Fibroblast of peridontal ligament (primary cell): Measurements from ENCODE around the gene GSE1.
A peak's percentile ranks its signal among the peaks of the same experiment; 100 is the strongest.

Source experiments
- DNase-seq: peaks from one replicate; pipeline ENCODE4 v3.0.0-alpha.2; 2010; ENCODE audit errors: extremely low read depth

The GSE1 gene

DNA sequence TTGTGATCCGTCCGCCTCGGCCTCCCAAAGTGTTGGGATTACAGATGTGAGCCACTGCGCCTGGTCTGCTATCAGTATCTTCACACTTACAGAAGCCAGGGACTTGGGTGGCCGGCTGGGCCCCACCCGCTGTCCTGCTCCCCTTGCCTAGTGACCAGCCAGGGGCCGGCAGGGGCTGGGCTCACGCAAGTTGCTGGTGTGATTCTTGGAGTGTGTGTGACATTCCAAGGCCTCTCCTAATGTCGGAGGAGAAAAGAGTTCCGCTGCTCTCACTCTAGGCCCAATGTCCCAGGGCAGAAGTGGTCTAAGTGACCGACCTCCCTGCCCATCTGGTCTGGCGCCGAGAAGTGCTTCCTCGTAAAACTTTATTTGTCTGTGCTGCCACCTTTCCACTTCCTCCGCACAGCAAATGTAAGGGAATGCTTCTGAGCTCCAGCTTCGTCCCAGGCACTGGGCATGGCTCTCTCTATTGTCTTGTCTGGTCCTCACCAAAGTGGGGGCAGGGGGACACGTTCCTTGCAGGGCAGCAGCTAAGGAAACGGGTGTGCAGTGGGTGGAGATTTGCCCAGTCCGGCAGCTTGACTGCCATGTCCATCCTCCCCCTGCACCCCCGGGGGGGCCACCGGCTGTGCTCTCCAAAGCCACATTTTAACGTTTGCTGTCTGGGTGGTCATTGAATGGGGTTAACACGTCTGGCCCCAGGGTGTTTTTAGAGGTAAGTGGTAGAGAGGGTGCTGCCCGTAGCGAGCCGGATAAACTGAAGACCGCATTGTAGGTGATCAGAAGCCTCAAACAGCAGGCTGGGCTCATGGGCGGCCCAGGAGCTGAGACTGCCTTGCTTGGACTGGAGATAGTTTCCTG is 7.8 kb upstream of the GSE1 start:
- no peak for DNase-seq

DNA sequence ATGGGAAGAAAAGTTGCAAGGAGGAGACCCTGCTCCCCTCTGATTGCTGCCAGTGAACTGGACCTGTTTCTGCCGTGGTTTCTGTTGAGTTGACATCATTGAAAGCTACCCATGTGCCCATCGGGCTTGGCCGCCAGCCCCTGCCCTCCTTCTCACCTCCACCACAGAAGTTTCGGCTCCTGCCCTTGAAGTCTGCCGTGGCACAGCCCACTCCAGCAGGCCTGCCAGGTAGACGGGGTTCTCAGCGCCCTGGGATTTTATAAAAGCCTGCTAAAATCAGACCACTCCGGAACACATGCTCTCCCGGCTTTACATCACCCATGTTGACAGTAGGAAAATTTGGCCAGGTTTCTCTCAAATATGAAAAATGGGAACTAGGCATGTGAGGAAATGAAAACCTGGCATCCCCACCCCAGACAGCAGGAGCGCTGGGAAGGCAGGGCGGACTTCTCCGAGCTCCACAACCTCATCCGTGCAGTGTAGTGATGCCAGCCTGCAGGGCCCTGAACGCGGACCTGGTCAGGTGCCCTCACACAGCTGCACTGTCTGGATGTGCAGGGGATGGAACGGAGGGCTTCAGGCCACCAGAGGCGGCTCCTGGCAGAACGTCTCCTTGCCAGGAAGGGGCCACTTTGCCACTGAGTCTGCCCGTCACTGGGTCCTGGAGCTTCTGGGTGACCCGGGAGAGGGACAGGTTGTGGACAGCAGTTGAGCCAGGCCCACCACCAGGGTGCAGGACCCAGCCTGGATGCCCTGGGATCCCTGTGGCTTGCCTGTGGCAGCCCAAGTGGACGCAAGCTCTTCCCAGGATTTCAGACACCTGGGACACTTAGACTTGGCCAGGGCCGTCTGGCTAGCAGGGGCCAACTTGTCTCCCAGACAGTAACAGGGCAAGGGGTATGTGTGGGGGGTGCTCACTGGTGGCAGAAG is 6.9 kb upstream of the GSE1 start:
- DNase-seq: no peak

DNA sequence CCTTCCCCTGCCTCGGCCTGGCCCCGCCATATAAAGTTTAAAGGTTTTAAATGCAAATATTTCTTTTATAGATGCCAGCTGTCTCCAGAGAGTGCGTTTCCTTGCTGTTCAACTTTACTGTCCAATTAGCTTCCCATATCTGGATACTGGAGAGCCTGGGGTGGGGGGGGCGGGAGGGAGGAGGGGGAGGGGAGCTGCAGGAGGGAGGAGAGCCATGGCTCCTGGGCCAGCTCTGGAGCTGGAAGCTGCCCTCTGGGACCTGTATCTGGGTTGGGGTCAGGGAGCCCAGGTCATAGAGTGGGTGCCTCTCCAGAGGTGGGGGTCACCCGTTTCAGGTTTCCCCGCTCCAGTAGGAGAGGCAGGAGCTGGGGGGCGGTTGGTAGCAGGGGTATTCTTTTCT is 6.2 kb upstream of the GSE1 start:
- DNase-seq: no peak

DNA sequence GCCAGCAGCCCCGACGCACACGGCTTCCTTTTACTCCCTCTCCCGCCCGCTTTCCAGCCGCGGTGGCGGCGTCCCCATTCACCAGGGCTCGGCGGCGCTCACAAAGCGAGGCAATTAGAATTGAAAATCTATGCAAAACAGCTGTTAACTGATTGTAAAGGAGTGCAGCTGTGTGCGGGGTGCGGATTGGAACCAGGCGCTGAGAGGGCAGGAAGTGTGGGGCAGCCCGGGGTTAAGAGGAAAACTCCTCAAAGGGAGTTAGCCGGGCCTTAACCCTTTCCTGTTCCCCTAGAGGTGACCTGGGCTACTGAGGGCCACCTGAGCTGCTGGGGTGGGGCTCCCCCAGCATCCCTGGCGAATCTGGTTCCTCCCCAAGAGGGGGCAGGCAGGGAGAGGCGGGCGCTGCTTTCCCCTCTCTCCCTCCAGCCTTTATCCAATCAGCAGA is 5.8 kb upstream of the GSE1 start:
- DNase-seq: no peak

DNA sequence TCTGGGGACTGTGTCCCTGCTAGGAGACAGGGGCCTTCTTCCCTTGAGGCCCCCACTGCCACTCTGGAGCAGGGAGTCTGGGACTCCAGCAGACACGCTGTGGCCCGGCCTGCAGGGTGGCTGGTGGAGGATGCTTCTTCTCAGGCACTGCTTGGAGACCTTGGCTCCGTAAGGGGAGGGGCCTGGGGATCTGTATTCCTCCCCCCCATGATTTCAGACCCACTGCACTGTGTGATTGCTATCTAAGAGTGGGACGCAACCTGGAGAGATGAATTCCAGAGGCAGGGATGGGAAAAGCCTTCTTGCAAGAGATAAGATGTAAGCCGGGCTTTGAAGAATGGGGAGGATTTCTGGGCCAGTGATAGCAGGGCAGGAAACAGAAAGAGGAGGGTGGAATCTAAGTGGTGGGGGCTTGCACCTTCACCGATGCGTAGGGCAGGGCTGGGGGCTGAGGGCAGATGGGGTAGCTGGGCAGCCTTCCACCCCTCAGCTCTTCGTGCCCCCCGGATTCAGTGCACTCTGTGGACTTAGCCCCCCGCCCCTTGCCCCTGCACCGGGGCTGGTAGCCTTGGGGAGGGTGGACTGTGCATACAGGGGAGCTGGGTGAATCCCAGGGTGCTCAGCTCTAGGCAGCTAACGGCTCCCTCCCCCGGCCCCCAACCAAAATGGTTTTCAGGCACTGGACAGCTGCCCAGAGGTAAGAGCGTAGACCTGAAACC is 5.2 kb upstream of the GSE1 start:
- DNase-seq: no peak

DNA sequence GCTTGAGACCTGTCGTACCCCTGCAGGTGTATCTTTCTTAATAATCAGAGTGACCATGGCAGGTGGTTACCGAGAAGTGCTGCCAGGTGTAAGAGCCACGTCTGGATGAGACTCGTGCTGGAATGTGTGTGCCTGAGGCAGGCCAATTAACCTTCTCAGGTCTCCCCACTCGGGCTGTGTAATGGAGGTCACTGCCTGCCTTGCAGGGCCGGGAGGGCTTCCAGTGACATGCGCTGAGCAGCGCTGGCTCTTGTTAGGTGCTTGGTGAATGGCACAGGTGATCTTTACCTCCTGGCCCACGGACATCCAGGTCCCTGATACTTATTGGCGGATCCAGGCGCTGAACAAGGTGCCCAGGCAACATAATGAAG is 4.6 kb upstream of the GSE1 start:
- DNase-seq: no peak

DNA sequence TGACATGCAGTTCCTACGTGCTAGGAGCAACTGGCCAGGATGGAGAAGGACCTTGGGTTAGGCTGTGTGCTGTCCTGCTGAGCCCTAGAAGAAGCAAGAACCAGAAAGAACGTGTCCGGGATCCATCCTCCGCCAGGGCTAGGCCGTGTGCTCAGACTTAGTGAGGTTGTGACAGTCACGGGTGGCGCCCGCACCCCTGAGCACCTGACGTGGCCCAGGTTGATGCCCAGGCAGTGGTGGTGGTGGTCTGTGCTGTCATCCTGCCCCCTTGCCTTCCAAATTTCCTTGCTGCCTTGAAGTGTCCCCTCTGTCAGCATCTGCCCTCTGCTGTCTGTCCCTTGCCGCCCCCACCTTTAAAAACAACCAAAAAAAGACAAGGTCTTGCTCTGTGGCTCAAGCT is 4.2 kb upstream of the GSE1 start:
- no peak for DNase-seq

DNA sequence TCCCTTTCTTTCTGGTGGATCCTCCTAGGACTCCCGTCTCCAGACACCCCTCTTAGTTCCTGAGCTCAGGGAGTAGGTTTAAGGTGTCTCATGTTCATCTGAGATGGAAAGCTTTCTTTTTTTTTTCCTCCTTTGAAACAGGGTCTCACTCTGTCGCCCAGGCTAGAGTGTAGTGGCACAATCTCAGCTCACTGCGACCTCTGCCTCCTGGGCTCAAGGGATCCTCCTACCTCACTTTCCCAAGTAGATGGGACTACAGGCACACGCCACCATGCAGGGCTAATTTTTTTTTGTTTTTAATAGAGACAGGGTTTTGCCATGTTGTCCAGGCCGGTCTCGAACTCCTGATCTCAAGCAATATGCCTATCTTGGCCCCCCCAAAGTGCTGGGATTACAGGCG is 3.6 kb upstream of the GSE1 start:
- DNase-seq: no peak

DNA sequence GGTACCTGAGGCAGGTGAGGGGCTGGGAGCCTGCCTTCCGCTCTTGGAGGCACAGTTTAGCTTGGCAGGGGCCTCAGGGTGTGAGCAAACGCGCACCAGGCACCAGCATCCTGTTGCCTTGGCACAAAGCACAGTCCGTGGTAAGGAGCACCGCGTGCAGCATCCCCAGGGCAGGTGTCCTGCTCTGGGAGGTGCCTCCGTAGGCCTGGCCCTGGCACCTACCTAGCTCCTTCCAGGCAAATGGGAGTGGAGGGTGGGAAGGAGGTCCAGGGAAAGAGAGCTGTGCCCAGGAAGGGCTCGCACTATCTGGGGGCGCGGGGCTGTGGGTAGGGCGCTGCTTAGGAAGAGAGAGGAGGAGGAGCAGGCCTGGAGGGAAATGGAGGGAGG is 3.1 kb upstream of the GSE1 start:
- DNase-seq: no peak

DNA sequence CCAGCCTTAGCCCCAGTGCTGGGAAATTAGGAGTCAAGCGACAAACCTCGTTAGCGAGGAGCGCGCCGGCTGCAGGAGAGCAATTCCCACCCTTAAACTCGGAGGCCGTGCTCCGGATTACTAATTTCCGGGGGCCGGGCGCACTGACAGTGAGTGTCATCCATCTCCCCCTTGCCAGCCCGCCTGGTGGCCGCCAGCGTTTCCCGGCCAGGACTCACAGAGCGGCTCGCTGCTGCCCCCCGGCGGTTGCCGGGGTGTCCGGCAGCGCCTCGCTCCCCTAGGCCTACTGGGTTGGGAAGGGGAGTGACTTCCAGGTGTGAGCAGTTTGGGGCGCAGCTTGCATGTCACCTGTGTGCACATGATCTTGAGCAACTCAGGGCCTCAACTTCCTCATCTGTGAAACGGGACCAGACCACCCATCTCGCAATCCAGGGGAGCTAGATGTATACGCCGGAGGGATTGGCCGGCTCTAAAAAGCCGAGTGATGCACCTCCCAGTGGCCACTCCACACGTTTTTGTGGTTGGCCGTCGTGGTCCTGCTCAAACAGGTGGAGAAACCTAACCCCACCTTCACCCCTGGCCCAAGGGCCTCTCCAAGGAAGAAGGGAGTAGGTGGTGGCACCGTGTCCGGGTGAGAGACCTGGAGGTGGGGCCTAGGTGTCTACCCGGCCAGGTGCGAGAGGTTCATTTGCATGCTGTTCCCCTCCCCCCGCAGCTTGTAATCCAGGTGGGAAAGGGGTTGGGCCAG is 2.5 kb upstream of the GSE1 start:
- DNase-seq: peak; percentile 66

DNA sequence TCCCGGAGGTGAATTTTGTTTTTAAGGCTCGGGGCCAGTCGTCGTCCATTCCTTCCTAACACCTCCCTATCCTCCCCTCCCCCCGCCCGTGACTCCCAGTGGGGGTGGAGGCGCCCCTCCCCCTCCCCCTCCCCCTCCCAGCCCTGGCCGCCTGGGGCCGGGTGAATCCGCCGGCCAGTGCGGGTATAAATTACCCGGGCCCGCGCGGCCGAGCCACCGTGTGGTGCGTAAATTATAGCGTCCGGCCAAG is 2.0 kb upstream of the GSE1 start:
- no peak for DNase-seq

DNA sequence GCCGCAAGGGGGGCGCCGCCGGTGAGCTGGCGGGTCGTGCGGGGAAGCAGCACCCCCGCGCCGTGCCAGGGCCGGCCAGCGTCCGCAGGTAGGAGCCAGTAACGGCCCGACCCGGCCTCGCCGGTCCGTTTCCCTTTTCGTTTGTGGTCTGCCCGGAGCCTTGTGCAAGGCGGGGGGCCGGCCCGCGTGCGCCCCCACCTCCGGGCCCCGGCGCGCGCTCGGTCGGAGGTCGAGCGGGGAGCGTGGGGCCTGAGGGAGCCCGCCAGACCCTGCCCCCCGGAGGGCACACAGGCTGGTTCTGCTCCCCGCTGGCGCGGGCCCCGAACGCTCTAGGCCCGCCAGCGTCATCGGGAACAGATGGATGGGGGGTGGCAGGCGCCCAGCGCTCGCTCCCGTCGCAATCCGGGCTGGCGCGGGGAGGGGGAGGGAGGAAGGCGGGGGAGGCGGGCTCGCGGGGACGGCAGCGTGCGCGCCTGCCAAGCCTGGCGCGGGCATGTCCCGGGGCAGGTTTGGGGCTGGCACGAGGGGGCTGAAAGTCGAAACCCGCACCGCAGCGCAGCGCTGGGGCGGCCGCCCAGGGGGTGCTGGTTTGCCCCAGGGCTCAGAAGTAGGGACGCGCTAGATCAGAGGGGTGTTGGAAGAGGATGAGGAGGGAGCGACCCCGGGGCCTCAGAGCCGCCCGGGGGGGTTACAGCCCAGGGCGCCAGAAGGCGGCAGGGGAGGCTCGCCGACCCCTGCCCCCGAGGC is 1.5 kb upstream of the GSE1 start:
- peak; percentile 77 for DNase-seq

DNA sequence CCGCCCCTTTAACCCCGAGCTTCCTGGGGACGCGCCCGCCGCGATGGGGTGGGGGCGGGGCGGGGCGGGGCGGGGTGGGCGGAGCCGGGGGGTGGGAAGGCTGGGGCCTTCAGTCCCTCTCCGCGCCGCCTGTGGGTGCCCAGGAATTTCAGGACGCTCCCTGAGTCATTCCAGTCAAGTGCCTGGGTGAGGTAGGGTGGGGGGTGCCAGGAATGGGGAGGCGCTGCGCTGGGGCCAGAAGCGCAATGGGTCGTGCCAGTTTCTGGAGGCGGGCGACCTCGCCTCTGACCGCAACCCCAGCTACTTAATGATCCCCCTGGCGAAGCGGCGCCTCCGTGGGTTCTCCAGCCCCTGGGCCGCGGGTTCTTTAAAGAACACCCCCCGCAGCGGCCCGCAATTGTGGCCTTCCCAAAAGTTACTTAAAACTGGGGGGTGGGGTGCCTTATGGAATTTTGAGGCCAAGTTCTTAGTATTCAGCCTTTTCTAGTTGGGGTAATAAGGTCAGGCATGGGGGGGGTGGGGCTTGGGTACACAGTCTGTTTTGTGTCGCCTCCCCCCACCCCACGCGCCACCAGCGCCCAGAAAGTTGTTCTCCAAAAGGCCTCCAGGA is 826 bp upstream of the GSE1 start:
- DNase-seq: peak; percentile 86

DNA sequence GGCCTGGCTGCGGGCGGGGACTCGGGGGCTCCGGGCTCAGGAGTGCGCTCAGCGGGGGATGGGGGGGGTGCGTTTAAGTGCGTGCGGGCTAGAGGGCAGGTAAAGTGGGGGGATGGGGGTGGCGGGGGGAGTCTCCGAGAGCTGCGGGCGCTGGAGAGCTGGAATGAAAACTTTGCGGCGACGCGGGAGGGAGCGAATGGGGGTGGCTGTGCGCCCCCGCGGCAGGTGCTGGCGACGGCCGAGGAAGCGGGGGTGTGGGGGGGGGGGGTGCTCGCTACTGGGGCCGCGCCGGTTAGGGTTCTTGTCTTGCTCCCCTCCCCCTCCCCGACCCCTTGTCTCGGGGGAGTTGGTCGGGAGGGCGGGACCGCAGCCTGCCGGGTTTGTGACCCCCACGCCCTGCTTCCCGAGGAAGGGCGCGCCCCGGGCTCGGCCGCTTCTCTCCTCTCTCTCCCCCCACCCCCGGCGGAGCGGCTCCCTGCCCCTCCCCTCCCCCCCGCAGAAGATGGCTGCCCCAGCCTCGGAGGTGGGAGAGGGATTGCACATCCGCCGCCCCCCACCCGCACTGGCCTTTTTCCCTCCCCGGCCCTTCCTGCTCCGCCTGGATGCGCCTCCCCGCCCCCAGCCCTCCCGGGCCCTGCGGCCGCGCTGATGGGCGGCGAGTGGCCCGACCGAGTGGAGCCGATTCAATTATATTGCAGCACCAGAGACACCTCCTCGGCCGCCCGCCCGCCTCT is 649 bp downstream of the GSE1 start:
- no peak for DNase-seq

DNA sequence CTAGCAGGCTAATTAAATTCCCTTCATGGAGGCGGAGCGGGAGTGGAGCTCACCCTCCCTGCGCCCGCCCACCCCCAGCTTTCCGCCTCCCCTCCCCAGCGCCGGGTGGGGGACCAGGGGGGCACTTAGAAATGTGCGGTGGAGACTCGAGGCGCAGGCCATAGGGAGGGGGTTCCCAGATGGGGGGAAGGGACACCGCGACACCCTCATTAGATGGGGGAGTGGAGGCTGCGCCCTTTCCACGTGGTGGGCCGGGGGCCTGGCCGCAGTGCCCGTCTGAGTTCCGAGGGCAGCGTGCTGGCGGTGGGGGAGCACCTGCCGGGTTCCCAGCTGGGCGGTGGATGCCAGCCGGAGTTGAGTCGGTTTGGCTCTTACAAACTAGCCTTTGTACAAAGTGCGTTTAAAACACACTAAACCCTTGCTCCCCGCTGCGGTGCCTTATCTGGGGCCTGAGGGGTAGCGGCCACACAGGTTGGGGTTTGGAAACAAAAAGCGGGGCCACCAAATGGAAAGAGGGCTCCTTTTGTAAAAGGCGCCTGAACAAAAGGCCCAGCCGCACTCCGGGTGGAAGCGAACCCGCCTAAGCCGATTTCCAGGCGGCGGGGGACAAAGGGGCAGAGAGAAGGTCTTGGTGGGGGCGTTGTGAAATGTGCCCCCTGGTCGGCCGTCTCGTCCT is 1.4 kb downstream of the GSE1 start:
- no peak for DNase-seq

DNA sequence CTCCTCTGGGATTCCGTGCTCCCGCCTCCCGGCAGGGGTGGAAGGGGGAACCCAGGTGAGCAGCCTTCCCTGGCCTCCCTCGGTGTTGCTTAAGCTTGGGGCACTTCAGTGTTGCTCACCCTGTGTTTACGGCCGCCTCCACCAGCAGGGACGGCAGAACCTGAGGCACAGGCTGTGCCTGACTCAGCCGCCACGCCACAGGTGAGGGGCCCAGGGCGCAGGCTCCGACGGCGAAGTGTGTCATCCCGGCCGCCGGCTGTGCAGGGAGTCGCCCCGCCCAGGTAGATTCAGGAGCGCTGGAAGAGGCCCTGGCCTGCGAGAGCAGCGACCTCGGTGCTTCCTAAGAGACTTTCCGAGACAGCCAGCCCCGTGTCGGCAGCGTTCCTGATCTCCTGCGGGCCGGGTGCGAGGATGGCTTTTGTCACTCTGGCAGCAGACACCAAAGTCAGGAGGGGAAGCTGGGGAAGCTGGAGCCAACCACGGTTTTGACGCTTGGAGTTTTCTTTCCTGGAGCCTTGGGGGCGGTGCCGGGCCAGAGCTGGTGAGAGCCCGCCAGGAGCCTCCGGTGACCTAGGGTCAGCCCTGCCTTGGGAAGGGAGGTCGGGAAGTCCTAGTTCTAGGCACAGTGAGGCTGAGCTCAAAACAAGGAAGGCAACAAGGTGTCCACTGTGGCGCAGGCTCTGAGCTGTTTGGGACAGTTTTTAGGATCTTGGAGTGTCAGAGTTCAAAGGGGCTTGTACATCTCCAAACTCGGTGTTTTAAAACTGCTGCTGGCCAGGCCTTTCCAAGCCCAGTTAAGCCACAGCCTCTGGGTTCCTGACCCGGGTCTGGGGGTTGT is 2.1 kb downstream of the GSE1 start:
- no peak for DNase-seq

DNA sequence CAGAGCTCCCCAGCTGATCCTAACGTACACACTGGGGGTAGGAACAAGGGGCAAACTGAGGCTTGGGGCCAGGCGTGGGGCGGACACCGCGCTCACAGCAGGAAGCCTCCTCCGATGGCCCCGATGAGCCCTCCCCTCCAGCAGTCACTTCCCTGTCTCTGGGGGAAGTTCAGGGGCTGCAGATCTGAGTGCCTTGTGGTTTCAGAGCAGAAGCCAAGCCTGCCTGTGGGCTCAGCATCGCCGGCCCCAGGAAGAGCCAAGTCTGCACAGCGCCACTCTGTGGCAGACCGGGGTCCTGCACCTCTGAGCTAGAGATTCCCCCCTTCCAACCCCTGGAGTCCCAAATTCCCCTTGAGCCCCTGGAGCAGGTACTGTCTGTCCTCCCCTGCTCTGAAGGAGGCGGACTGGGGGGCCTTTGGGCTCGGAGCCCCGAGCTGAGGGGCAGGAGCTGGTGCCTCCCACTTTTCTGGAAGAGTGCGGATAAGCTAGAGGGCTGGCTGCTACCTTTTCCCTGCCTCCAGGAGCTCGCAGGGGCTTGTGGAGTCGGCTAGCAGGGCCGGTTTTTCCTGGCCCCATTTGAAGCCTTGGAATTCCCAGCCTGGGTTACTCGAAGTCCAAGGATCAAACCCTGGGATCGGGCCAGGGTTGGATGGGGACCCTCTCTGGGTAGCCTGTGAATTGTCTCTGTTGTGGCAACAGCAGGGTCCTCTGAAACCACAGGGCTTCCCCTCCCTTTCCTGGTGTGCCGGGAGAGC is 2.9 kb downstream of the GSE1 start:
- DNase-seq: peak; percentile 70
